Tibial artery (tissue), 4 donors: ENCODE results near the gene DTX3L.

Source experiments
- DNase-seq, 2 donors: peaks; one replicate each; pipeline ENCODE4 v3.0.0-alpha.2; 2019
- H3K27ac ChIP-seq, 2 donors: fragments of 200-600 bp; sonication (generic) in 1 of 2; 1 replicate in 1 of 2; 2 replicates in 1 of 2; pipeline ENCODE4 v1.5.1; 2018 to 2019; ENCODE audit warnings: mild to moderate bottlenecking in 1 of 2
- H3K27me3 ChIP-seq, 2 donors: fragments of 200-600 bp; sonication (generic) in 1 of 2; one replicate each; pipeline versions ENCODE4 v1.5.1 to v1.6.0; 2016 to 2019
- H3K36me3 ChIP-seq, 3 donors: fragments of 200-600 bp; sonication (generic) in 2 of 3; one replicate each; pipeline ENCODE4 v1.5.1; 2016 to 2019; ENCODE audit warnings: mild to moderate bottlenecking in 2 of 3
- H3K4me1 ChIP-seq, 4 donors: fragments of 200-600 bp; sonication (generic) in 2 of 4; 1 replicate in 3 of 4; 2 replicates in 1 of 4; pipeline ENCODE4 v1.5.1; 2016 to 2019
- H3K4me3 ChIP-seq, 2 donors: fragments of 200-600 bp; sonication (generic) in 1 of 2; 1 replicate in 1 of 2; 2 replicates in 1 of 2; pipeline ENCODE4 v1.5.1; 2018 to 2019; ENCODE audit warnings: mild to moderate bottlenecking in 2 of 2
- H3K9me3 ChIP-seq, 3 donors: fragments of 200-600 bp; sonication (generic) in 1 of 3; one replicate each; pipeline ENCODE4 v1.5.1; 2016 to 2019
- CTCF ChIP-seq, 2 experiments: fragments of 200-600 bp in 1 of 2; fragments of 450-650 bp in 1 of 2; IDR thresholded peaks; one replicate each; pipeline ENCODE4 v1.5.1; 2017 to 2019; ENCODE audit warnings: antibody characterized with exemption in 2 of 2, mild to moderate bottlenecking in 1 of 2, moderate library complexity in 1 of 2
- intact Hi-C: fragments of 100-400 bp; cut with DNase I; formaldehyde crosslinking; loops from one replicate; pipeline ENCODE4 v1.15.0; 2023; ENCODE audit warnings: low total_unique reads

DTX3L gene

GRCh38 chr3:122615303-122615702 is 51.2 kb downstream of the DTX3L start:
- no peak overlapping the region for H3K4me3 ChIP-seq
- TF ChIP-seq CTCF (IDR thresholded peaks at IDR 0.05) = no peak
- DNase-seq = no peak
- intact Hi-C loops = loop anchor here (2.0 kb wide), 1 partner anchor 25 kb away; no protein-coding TSS in a partner anchor
- no peaks in the 10 kb centered on the region for H3K9me3 ChIP-seq
- no peaks in the 10 kb centered on the region for H3K4me1 ChIP-seq
- peaks cover 0 to 3% of the 10 kb centered on the region in 2 donors for H3K27me3 ChIP-seq
- H3K27ac ChIP-seq = no peak overlapping the region
- H3K36me3 ChIP-seq = no peaks in the 10 kb centered on the region

- no peak overlapping the region for H3K4me3 ChIP-seq
- no peak for DNase-seq
- intact Hi-C loops = no loop called here
- peaks cover 0 to 3% of the 10 kb centered on the region in 2 donors for H3K27me3 ChIP-seq
- no peak for TF ChIP-seq CTCF (IDR thresholded peaks at IDR 0.05)
- H3K9me3 ChIP-seq = no peaks in the 10 kb centered on the region
- H3K36me3 ChIP-seq = no peaks in the 10 kb centered on the region
- H3K27ac ChIP-seq = no peak overlapping the region
- no peaks in the 10 kb centered on the region for H3K4me1 ChIP-seq
Observed at GRCh38 chr3:122618614-122619013, 54.5 kb downstream of the DTX3L start.

- Histone ChIP-seq H3K27ac (no peak overlapping the region), H3K36me3 (no peaks in the 10 kb centered on the region), H3K27me3 (peaks cover 0 to 3% of the 10 kb centered on the region in 2 donors), H3K4me1 (no peaks in the 10 kb centered on the region), H3K4me3 (no peak overlapping the region), H3K9me3 (no peaks in the 10 kb centered on the region)
- intact Hi-C loops = no loop called here
- no peak for DNase-seq
- TF ChIP-seq CTCF (IDR thresholded peaks at IDR 0.05) = no peak
Observed at GRCh38 chr3:122619040-122619439, 54.9 kb downstream of the DTX3L start.

- no peaks in the 10 kb centered on the region for H3K36me3 ChIP-seq
- TF ChIP-seq CTCF (IDR thresholded peaks at IDR 0.05) = no peak
- H3K9me3 ChIP-seq = no peaks in the 10 kb centered on the region
- intact Hi-C loops = no loop called here
- no peak overlapping the region for H3K27ac ChIP-seq
- no peaks in the 10 kb centered on the region for H3K4me1 ChIP-seq
- no peak for DNase-seq
- peaks cover 0 to 3% of the 10 kb centered on the region in 2 donors for H3K27me3 ChIP-seq
- H3K4me3 ChIP-seq = no peak overlapping the region
Observed at GRCh38 chr3:122620399-122620798, 56.3 kb downstream of the DTX3L start.

- no peaks in the 10 kb centered on the region for H3K36me3 ChIP-seq
- H3K4me1 ChIP-seq = no peaks in the 10 kb centered on the region
- H3K4me3 ChIP-seq = no peak overlapping the region
- H3K9me3 ChIP-seq = no peaks in the 10 kb centered on the region
- no peak for DNase-seq
- TF ChIP-seq CTCF (IDR thresholded peaks at IDR 0.05) = no peak
- H3K27me3 ChIP-seq = peaks cover 0 to 3% of the 10 kb centered on the region in 2 donors
- intact Hi-C loops = no loop called here
- H3K27ac ChIP-seq = no peak overlapping the region
Observed at GRCh38 chr3:122621112-122621511, 57.0 kb downstream of the DTX3L start.
